K562 (cell line): ENCODE measurements around the gene ATXN7L1.

Source experiments
- ARNT ChIP-seq, 2 experiments: fragments of 450-650 bp; IDR thresholded peaks; 2 replicates each; pipeline ENCODE4 v1.6.1; 2016; ENCODE audit warnings: mild to moderate bottlenecking in 1 of 2
- NR2C2 ChIP-seq, 2 experiments: fragments of 200-800 bp in 1 of 2; sonication (Bioruptor generic) in 1 of 2; sonication (generic) in 1 of 2; formaldehyde crosslinking in 1 of 2; IDR thresholded peaks; 2 replicates each; pipeline versions ENCODE4 v1.6.1 to v1.8.0; 2016 to 2022; ENCODE audit warnings: mild to moderate bottlenecking in 1 of 2, missing compliant biosample characterization in 1 of 2, missing genetic modification characterization in 1 of 2, missing genetic modification reagents in 1 of 2
- NR3C1 ChIP-seq: sonication (generic); formaldehyde crosslinking; IDR thresholded peaks from 2 replicates; pipeline ENCODE4 v1.8.1; 2022; ENCODE audit warnings: missing genetic modification reagents
- POLR2A ChIP-seq: fragments of 450-650 bp; conservative IDR thresholded peaks from 2 replicates; pipeline ENCODE4 v1.6.1; 2016
- ZNF551 ChIP-seq: fragments of 250-450 bp; sonication (Bioruptor Pico); IDR thresholded peaks from 2 replicates; pipeline ENCODE4 v1.5.0; 2021; ENCODE audit warnings: mild to moderate bottlenecking, moderate library complexity
- TF ChIP-seq, protein P1 (sequence below), 3 experiments: IDR thresholded peaks in 2 of 3; conservative IDR thresholded peaks in 1 of 3; 2 replicates each; pipeline ENCODE4 v1.5.1; 2011 to 2012; ENCODE audit warnings: low read length in 3 of 3, mild to moderate bottlenecking in 3 of 3, control low read depth in 2 of 3, improper control_type of control experiment in 1 of 3, inconsistent platforms in 1 of 3, low read depth in 1 of 3, mixed read lengths in 1 of 3, moderate library complexity in 1 of 3; ENCODE audit not compliant: insufficient read depth in 2 of 3

DNA sequence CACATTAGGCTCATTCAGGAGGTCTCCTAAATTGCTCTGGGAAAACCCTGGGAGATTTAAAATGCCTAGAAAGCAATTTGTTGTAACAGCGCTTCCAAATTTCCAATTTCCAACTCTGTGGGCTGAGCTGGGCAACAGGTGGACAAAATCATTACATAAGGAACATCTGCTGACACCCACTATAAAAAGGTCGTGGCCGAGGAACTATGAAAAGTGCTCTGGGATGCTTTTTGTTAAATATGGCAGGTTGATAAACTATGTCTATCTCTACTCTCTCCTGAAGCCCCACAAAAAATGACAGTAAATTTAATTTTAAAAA, 45.1 kb downstream of the ATXN7L1 start:
- no peak for TF ChIP-seq ZNF551 (CRISPR knock-in tag)
- TF ChIP-seq, protein P1, sequence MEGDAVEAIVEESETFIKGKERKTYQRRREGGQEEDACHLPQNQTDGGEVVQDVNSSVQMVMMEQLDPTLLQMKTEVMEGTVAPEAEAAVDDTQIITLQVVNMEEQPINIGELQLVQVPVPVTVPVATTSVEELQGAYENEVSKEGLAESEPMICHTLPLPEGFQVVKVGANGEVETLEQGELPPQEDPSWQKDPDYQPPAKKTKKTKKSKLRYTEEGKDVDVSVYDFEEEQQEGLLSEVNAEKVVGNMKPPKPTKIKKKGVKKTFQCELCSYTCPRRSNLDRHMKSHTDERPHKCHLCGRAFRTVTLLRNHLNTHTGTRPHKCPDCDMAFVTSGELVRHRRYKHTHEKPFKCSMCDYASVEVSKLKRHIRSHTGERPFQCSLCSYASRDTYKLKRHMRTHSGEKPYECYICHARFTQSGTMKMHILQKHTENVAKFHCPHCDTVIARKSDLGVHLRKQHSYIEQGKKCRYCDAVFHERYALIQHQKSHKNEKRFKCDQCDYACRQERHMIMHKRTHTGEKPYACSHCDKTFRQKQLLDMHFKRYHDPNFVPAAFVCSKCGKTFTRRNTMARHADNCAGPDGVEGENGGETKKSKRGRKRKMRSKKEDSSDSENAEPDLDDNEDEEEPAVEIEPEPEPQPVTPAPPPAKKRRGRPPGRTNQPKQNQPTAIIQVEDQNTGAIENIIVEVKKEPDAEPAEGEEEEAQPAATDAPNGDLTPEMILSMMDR (IDR thresholded peaks at IDR 0.05 in 2 of 3, conservative IDR thresholded peaks at IDR 0.05 in 1 of 3; ENCODE audit: insufficient read depth in 2 of 3, low read depth in 1 of 3, low read length in 3 of 3), result no peak
- TF ChIP-seq POLR2A, result no peak
- no peak for TF ChIP-seq ARNT (IDR thresholded peaks at IDR 0.05)
- TF ChIP-seq NR2C2 (CRISPR knock-in tag; IDR thresholded peaks at IDR 0.05), result no peak
- no peak for TF ChIP-seq NR2C2 (tag; IDR thresholded peaks at IDR 0.05)
- no peak for TF ChIP-seq NR3C1 (CRISPR knock-in tag)
